Measurements from ENCODE around the gene UTS2.

UTS2 gene

DNA sequence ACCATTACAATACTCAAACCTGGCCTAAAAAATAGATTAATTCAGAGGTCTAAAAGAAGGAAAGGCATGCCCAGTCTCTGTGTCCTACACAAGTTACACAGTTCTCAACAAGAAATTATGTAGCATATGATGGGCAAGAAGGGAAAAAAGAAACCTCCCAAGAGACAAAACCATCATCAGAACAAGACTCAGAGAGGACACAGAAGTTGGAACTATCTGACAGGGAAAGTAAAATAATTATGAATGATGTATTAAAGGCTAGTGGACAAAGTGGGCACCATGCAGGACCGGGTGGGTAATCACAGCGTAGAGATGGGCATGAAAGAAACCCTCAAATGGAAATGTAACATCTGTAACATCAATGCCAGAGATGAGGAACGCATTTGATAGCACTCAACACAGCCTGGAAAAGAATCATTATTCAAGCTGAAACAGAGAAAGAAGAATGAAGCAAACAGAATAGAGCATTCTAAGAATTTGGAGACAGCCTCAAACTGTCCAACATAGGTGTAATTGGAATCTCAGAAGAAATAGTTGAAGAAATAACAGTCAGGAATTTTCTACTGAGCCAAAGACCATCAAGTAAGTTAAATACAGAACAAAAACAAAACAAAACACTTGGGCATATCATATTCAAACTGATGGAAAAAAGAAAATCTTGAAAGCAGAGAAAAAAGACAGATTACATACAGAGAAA, 39.0 kb downstream of the UTS2 start:
- no peak for DNase-seq (ENCODE audit: low read depth in 2 of 2)

DNA sequence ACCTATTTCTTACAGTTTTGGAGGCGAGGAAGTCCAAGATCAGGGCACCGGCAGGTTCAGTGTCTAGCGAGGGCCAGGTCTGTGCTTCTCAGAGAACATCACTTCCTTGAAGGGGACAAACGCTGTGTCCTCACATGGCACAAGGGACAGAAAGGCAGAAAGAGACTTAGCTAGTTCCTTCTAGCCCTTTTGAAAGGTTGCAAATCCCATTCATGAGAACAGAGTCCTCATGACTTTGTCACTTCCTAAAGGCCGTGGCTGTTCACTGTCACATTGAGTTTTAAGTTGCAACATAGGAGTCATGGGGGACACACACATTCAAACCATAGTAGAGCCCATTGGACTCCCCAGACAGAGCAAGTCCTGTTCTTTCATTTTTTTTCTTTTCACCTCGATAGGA, 41.4 kb downstream of the UTS2 start:
- no peak for DNase-seq (ENCODE audit: low read depth in 2 of 2)

DNA sequence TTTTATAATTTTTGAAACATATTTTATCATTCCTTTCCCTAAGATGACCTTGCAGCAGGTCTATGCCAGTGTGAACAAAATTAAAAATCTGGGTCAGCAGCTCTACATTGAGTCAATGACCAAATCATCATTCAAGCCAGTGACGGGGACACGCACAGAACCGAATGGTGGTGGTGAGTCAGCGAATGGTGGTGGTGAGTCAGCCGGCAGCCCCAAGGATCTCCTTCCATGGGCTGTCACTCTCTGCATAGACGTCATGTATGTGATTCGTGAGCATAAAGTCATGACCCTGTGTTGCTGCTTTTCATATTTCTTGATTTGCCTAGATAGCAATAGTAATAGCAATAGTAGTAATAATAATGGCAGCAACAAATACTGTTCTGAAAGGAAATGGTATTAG, 42.5 kb downstream of the UTS2 start:
- no peak for DNase-seq (ENCODE audit: low read depth in 2 of 2)

GRCh38 chr1:7809742-7810141, 43.1 kb downstream of the UTS2 start:
- DNase-seq (ENCODE audit: low read depth in 2 of 2), result no peak

GRCh38 chr1:7808253-7808844, 44.5 kb downstream of the UTS2 start:
- no peak for DNase-seq (ENCODE audit: low read depth in 2 of 2)

GRCh38 chr1:7805460-7805859, 47.4 kb downstream of the UTS2 start:
- DNase-seq (ENCODE audit: low read depth in 2 of 2), result no peak
